ENCODE results near the gene RTN1. TPM values are rescaled to one million over a fixed set of nuclear protein-coding genes. Genes with fewer than 3 reads are reported as not detected.

The RTN1 gene
- total and polyA plus RNA-seq, 2 of the 8 experiments (the other 6 are each of a cell fraction or from before 2014, with no cell fraction given), result 2.8 to 4.9 TPM

- TF ChIP-seq GTF2F1 (IDR thresholded peaks at IDR 0.05; ENCODE audit: borderline replicate concordance, low read depth, low read length) (no peak), TEAD4 (IDR thresholded peaks at IDR 0.05; ENCODE audit: low read depth, low read length) (no peak), HDAC6 (IDR thresholded peaks at IDR 0.05; ENCODE audit: low read depth, low read length) (no peak), BRCA1 (IDR thresholded peaks at IDR 0.05; ENCODE audit: low read depth, low read length) (no peak)
Observed at GRCh38 chr14:59827401-59827800, 43.2 kb downstream of the RTN1 start (continued).

All from H1 (cell line).